ENCODE data around the gene DDO.

DNA sequence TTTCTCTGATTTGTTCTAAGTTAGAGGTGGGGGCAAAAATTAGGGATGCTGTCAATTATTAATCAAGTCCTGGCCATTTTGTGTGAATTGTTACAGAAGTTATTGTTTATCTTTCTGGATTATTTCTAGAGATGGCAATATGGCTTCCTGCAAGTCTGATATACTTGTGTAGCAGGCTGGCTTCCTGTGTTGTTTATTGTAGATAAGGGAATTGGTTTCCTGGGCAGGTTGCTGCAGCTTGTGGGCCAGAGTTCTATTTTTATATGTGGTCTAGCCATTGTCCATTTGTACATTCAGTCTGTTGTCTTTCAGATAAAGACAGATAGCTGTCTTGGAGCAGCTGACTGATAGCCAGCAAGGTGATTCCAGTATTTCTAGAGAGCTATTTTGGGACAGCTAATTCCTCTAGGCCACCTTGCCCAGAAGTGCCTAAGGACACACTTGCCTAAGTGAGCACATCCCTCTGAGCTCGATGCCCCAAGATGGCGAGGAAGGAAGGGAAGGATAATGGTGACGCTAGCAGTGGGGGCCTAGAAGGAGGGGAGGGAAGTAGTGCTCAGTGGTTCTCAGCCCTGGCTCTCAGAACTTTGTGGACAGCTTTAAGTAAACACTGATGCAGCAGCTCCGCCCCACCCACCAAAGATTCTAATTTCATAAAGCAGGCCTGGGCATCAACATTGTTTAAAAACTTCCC lies 25.5 kb downstream of the DDO start:
- TF ChIP-seq, protein P1, sequence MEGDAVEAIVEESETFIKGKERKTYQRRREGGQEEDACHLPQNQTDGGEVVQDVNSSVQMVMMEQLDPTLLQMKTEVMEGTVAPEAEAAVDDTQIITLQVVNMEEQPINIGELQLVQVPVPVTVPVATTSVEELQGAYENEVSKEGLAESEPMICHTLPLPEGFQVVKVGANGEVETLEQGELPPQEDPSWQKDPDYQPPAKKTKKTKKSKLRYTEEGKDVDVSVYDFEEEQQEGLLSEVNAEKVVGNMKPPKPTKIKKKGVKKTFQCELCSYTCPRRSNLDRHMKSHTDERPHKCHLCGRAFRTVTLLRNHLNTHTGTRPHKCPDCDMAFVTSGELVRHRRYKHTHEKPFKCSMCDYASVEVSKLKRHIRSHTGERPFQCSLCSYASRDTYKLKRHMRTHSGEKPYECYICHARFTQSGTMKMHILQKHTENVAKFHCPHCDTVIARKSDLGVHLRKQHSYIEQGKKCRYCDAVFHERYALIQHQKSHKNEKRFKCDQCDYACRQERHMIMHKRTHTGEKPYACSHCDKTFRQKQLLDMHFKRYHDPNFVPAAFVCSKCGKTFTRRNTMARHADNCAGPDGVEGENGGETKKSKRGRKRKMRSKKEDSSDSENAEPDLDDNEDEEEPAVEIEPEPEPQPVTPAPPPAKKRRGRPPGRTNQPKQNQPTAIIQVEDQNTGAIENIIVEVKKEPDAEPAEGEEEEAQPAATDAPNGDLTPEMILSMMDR (IDR thresholded peaks at IDR 0.05): no peak
- TF ChIP-seq POLR2A (IDR thresholded peaks at IDR 0.05) (no peak), EP300 (IDR thresholded peaks at IDR 0.05) (no peak), POLR2AphosphoS5 (IDR thresholded peaks at IDR 0.05) (no peak)

Data from gastroesophageal sphincter (tissue), 3 donors.